Amniotic stem cell (primary cell): Measurements from ENCODE around the gene ZNF385C.

Experiments used
- DNase-seq: peaks from one replicate; lab custom pipeline; 2025; lab: John Stamatoyannopoulos, UW

ZNF385C gene

DNA sequence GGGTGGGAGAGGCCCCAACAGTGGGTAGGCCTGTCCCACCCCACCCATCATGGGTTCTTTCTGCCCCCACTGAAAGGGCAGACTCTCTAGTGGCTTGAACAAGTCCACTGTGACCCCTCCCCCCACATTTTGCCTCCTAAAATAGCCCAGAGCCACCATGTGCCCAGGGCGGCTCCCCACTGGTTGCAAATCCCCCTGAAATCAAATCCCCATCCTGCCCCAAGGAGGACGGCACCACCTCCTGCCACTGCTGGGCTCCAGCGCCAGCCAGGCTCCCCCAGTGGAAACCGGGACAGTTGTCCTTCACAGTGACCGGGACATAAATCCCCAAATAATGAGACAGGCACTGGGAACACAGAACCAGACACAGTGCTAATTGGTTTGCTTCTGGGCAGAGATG is 20.5 kb downstream of the ZNF385C start:
- DNase-seq: no peak

GRCh38 chr17:42076797-42077559 is 21.3 kb downstream of the ZNF385C start:
- DNase-seq: no peak

DNA sequence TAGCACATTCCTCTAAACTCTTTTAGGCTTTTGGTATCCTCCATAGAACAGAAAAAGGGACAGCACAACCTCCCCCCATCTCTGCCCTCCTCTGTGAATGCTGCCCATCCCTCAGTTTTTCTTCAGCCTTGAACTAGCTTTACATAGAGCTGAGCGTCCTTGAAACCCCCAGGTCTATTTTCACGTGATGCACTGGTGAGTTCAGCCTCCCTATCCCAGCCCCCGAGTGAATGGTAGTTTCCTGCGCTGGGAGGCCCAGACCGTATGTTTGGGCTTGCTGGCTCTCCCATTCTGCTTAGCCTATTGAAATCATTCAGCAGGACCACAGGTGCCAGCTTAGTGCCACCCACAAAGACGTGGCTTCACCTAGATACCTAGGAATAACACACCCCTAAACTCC is 22.5 kb downstream of the ZNF385C start:
- no peak for DNase-seq

DNA sequence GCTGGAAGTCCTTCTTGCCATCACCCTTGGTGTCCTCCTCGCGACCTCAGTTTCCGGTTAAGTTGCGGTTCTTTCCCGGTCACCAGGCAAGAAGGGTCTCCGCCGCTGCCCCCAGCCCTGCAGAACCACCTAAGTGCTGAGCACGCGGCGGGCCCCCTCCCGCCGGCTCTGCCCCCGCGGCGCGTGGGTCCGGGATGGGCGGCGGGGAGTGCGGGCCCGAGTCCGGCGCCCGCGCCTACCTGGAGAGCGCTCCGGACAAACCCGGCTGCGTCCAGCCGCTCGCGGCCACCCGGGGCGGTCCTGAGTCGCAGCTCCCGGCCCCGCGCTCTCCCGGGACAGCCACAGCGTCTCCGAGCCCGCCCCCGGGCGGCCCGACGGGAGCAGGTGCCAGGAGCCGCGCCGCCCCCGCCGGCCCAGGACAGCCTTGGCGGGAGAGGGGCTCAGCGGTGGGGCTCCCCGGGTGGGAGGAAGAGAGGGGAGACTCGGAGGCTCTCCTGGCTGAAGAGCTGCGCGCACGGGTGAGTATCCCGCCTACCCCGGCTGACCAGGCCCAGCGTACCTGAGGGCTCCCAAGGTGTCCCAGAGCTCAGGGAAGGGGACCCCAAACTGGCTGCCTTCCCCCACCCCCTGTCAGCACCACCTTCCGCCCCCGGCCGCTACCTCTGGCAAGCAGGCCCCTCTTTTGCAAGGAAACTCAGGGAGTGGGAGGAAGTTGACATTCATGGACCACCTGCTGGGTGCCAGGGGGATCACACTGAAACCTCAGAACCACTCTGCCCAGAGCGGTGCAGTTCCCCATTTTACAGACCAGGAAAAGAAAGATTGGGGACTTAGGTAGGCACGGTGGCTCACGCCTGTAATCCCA is 25.7 kb downstream of the ZNF385C start:
- DNase-seq: no peak

DNA sequence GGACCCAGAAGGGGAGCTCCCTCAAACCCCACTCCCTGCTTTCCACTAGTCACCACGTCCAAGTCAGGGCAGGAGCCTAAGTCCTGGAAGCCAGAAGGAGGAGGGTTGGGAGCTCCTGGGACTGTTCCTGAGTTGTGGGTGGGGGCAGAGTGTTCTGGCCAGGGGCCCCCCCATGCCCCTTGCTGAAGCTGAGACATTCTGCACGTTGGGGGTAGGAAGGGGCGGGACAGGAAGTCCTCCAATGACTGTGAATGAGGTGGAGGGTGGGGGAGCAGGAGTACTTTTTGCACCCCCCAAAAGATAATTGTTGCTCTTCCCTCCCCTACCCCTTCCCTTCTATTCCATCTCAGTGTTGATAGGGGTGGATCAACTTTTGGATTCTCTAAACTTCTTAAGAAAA is 26.5 kb downstream of the ZNF385C start:
- DNase-seq: no peak

DNA sequence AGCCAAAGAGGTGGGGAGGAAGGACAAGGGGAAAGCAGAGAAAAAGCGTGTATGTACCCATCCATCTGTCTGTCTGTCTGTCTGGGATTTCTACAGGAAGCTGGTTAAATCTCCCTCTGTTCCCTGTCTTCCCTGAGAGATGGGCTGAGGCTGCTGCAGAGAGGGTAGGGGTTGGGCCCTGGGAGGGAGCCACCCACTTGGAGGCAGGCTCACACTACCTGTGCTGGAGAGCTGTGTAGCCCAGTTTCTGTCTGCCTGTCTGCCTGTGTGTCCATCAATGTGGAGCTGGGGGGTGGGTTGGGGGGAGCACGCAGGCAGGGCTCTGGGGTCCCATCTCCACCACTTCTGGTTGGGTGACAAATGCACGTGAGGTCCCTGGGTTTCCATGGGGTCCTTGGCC is 29.3 kb downstream of the ZNF385C start:
- DNase-seq: no peak

DNA sequence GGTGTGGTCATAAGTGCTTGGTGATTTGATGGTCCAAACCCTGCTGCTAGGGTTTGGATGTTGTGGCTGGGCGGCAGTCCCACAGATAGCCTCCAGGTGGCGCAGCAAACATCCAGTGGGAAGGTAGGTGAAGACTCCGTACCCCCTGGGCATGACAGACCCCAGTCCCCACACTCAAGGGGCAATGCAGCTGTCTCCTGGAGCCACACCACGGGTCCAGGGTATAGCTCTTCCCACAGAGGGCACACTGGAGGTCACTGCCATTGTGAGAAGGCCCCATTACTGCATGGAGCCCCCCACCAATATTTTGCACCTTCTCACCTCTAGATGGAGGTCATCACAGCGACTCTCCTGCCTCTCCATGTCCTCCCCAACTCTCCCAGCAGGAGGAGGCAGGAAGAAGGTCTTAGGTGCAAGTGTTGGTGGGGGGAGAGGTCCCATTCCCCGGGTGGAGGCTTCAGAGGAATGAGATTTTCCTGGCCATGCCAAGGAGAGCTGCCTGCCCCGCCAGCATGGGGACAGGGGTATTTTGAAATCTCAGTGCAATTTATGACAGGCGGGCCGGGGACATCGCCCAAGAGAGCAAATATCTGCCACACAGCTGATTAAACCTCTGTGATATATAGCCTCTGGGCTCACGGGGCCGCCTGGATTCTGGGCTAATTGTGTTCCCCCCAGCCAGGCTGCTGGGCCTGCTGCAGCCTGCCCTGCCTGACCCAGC is 30.7 kb downstream of the ZNF385C start:
- DNase-seq: no peak

DNA sequence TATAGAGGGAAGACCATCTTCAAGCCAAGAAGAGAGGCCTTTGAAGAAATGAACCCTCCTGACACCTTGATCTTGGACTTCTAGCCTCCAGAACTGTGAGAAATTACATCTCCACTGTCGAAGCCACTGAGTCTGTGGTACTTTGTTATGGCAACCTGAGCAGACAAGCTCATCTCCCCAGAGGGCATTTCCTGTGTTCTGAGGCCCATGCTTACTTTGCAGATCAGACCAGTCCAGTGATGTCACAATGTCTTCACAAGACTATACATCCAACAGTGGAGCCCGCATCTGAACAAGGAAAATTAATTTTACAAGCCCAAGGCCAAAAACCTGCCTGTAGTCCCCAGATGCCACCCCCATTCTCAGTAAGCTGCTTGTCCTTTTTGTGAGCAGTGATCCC is 33.1 kb downstream of the ZNF385C start:
- DNase-seq: no peak

DNA sequence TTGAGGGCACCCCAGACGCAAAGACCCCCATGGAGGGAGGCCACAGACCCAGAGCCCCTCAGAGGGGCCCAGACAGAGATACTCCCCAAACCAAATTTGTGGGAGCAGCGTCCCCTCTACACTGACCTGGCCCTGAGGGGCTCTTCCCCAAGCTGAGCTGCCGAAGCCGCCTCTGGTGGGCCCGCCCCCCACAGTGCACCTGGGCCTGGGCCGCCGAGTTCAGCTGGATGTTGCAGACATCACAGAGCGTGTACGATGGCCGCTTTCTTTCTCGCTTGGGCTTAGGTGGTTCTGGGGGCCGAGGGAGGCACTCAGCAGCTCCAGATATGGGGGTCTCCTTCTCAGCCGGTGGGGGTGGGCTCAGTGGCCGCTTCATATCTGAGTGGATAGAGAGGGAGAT is 35.6 kb downstream of the ZNF385C start:
- no peak for DNase-seq

DNA sequence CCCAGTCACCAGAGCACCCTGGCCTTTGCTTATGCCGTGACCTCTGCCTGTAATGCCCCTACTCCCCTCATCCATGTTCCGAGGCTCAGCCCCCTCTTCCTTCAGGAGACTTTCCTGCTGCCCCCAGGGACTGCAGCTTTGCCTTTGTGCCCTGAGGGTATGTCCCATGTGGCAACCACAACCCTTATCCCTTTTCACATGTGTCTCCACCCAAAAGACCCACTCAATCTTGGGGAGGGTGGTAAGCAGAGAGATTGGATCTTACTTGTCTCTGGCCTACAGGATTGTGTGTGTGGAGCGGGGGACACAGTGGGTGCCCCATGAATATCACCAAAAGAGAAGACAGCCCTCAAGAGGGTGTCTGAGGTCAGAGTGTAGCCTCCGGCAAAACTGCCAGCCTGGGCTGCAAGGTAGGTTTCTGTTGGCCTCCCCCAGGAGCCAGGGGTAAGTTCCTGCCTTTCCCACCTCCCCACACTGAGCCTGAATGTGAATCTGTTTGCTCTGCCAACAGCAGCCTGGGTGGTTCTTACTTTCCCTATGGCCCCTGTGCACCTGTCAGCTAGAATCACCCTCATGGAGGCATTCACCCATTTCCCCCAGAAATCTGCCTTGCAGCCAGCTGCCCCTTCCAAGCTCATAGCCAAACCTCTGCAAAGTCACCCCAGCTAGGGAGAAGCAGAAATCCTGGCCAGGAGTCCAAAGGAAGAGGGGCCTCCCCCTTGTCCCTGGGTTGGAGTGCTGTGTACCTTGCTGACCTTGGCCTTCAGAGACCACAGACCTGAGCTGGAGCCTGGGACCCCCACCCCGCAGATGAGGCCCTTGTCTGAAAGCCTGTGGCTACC is 36.4 kb downstream of the ZNF385C start:
- DNase-seq: no peak

DNA sequence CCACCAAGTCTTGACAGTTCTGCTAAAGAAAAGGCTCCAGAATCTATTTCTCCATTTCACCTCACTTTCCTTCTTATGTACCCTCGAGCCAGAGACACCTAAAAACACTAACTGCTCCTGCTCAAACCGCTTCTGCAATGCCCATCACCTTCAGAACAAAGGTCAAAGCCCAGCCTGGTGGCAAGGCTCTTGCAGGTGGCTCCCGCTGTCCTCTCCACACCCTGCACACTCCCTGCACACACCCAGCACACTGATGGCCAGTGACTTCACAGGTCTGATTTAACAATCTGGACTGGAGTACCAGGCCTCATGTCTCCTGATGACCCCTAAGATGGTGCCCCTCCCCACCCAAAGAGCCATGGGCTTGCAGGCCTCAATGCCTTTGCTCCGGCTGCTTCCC is 38.0 kb downstream of the ZNF385C start:
- DNase-seq: no peak

GRCh38 chr17:42059815-42060214 is 38.5 kb downstream of the ZNF385C start:
- DNase-seq: no peak

GRCh38 chr17:42058063-42058462 is 40.2 kb downstream of the ZNF385C start:
- no peak for DNase-seq

DNA sequence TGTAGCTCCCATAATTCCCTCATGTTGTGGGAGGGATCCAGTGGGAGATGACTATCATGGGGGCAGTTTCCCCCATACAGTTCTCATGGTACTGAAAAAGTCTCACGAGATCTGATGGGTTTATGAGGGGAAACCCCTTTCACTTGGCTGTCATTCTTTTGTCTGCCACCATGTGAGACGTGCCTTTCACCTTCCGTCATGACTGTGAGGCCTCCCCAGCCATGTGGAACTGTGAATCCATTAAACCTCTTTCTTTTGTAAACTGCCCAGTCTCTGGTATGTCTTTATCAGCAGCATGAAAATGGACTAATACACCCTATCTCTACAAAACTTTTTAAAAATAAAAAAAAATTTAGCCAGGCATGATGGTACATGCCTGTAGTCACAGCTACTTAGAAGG is 41.6 kb downstream of the ZNF385C start:
- DNase-seq: no peak

DNA sequence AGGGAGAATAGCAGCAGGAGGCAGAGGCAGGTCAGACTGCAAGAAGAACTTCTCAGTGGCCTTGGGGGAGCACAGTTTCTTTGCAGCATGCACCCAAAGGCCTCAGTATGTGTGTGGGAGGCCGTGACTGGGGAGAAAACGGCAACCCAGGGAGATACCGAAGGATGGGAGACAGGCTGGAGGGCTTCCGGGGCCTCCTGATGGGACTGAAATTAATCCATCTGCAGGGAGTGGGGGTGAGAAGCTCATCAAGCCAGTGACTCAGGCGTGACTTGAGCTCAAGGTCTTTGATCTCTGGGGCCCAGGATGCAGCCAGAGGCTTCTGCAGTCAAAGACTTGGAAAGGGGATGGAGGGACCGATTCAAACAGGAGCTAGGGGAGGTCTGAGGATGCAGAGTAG is 42.8 kb downstream of the ZNF385C start:
- no peak for DNase-seq

GRCh38 chr17:42055027-42055426 is 43.2 kb downstream of the ZNF385C start:
- DNase-seq: no peak

GRCh38 chr17:42053731-42054500 is 44.4 kb downstream of the ZNF385C start:
- no peak for DNase-seq

GRCh38 chr17:42052346-42052877 is 45.9 kb downstream of the ZNF385C start:
- no peak for DNase-seq

GRCh38 chr17:42051645-42052044 is 46.6 kb downstream of the ZNF385C start:
- DNase-seq: no peak

DNA sequence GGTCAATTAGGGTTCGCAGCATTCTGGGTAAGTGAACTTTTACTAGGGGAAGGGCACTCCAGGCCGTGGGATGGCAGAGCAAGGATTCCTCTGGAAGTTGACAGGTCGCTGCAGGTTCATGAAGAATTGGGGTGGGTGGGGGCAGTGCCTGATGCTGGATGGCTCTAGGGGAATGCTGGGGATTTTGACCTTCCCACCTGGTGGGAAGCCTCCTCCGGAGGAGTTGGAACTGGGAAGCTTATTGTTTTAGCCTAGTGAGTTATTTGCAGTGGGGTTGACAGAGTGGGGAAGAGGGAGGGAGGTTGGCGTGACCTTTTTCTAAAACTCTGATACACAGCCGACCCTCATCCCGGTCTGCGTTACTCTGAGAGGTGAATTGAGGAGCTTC is 47.3 kb downstream of the ZNF385C start:
- DNase-seq: no peak
